ENCODE measurements around the gene AP2A2.

DNA sequence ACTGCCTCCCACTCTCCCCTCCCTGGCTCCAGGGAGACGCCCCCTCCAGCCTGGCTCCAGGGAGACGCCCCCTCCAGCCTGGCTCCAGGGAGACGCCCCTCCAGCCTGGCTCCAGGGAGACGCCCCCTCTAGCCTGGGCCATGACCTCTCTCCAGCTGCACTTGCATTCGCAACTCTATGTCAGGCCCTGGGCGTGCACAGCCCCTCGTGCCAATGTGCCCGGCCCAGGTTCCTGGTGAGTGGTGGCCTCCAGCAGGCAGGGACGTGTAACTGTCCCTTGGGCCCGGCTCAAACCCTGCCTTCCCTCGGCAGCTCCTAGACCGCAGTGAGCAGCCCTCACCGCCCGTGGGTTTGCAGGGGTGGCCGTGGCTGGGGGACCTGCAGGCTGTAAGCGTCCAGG is 104.0 kb downstream of the AP2A2 start:
- TF ChIP-seq, protein P1, sequence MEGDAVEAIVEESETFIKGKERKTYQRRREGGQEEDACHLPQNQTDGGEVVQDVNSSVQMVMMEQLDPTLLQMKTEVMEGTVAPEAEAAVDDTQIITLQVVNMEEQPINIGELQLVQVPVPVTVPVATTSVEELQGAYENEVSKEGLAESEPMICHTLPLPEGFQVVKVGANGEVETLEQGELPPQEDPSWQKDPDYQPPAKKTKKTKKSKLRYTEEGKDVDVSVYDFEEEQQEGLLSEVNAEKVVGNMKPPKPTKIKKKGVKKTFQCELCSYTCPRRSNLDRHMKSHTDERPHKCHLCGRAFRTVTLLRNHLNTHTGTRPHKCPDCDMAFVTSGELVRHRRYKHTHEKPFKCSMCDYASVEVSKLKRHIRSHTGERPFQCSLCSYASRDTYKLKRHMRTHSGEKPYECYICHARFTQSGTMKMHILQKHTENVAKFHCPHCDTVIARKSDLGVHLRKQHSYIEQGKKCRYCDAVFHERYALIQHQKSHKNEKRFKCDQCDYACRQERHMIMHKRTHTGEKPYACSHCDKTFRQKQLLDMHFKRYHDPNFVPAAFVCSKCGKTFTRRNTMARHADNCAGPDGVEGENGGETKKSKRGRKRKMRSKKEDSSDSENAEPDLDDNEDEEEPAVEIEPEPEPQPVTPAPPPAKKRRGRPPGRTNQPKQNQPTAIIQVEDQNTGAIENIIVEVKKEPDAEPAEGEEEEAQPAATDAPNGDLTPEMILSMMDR (IDR thresholded peaks at IDR 0.05 in 4 of 5, conservative IDR thresholded peaks at IDR 0.05 in 1 of 5): no peak
- no peak for TF ChIP-seq POLR2A (IDR thresholded peaks at IDR 0.05)
